ENCODE measurements around the gene C2orf81.
"Not testable (repeated sequence)": the region's sequence is repeated elsewhere in the genome, so short reads cannot be mapped to it uniquely, and the experiment has no call there.

GRCh38 chr2:74459503-74460118 is 38.2 kb upstream of the C2orf81 start:
- TF ChIP-seq, protein P1, sequence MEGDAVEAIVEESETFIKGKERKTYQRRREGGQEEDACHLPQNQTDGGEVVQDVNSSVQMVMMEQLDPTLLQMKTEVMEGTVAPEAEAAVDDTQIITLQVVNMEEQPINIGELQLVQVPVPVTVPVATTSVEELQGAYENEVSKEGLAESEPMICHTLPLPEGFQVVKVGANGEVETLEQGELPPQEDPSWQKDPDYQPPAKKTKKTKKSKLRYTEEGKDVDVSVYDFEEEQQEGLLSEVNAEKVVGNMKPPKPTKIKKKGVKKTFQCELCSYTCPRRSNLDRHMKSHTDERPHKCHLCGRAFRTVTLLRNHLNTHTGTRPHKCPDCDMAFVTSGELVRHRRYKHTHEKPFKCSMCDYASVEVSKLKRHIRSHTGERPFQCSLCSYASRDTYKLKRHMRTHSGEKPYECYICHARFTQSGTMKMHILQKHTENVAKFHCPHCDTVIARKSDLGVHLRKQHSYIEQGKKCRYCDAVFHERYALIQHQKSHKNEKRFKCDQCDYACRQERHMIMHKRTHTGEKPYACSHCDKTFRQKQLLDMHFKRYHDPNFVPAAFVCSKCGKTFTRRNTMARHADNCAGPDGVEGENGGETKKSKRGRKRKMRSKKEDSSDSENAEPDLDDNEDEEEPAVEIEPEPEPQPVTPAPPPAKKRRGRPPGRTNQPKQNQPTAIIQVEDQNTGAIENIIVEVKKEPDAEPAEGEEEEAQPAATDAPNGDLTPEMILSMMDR (IDR thresholded peaks at IDR 0.05; ENCODE audit: insufficient read depth, low read length): not testable (repeated sequence)
- not testable (repeated sequence) for TF ChIP-seq REST (IDR thresholded peaks at IDR 0.05; ENCODE audit: insufficient replicate concordance, low read depth); SPI1 (IDR thresholded peaks at IDR 0.05; ENCODE audit: borderline replicate concordance, low read depth); GABPA (IDR thresholded peaks at IDR 0.05; ENCODE audit: low read depth)

All from HL-60 (cell line).